MM.1S (cell line): ENCODE data around the gene ELMOD1.

ENCODE experiments used
- DNase-seq: peaks from one replicate; pipeline ENCODE4 v3.0.0-alpha.2; 2015
- H2AFZ ChIP-seq: fragments of 300-600 bp; sonication (generic); 2 replicates; pipeline ENCODE4 v1.6.0; 2016; ENCODE audit warnings: antibody characterized with exemption, low read length
- H3F3A ChIP-seq: fragments of 300-600 bp; sonication (generic); 2 replicates; pipeline ENCODE4 v1.6.1; 2016; ENCODE audit warnings: mild to moderate bottlenecking, antibody characterized with exemption, low read length, moderate library complexity, mixed read lengths; ENCODE audit not compliant: insufficient read depth
- H3K27ac ChIP-seq: fragments of 300-600 bp; sonication (generic); 2 replicates; pipeline ENCODE4 v1.5.1; 2016; ENCODE audit warnings: mild to moderate bottlenecking, low read length
- H3K27me3 ChIP-seq: fragments of 300-600 bp; sonication (generic); replicated peaks from 2 replicates; pipeline ENCODE4 v1.6.0; 2016; ENCODE audit warnings: low read length; ENCODE audit not compliant: insufficient read depth
- H3K36me3 ChIP-seq: fragments of 300-600 bp; sonication (generic); replicated peaks from 2 replicates; pipeline ENCODE4 v1.6.1; 2016; ENCODE audit warnings: mild to moderate bottlenecking, low read length, mixed read lengths; ENCODE audit not compliant: insufficient read depth
- H3K4me1 ChIP-seq: fragments of 300-600 bp; sonication (generic); 2 replicates; pipeline ENCODE4 v1.6.1; 2016; ENCODE audit warnings: low read length, mixed read lengths
- H3K4me2 ChIP-seq: fragments of 300-600 bp; sonication (generic); 2 replicates; pipeline ENCODE4 v1.6.0; 2016; ENCODE audit warnings: low read depth, low read length
- H3K4me3 ChIP-seq: fragments of 300-600 bp; sonication (generic); 2 replicates; pipeline ENCODE4 v1.5.1; 2016; ENCODE audit warnings: low read length, mixed read lengths
- H3K79me2 ChIP-seq: fragments of 300-600 bp; sonication (generic); 2 replicates; pipeline ENCODE4 v1.6.1; 2016; ENCODE audit warnings: mixed run types, low read length, mixed read lengths
- H3K9ac ChIP-seq: fragments of 300-600 bp; sonication (generic); 2 replicates; pipeline ENCODE4 v1.6.1; 2016; ENCODE audit warnings: low read length, mixed read lengths
- H3K9me2 ChIP-seq: fragments of 300-600 bp; sonication (generic); replicated peaks from 2 replicates; pipeline ENCODE4 v1.6.1; 2016; ENCODE audit warnings: mild to moderate bottlenecking, low read length, mixed read lengths; ENCODE audit not compliant: insufficient read depth
- H3K9me3 ChIP-seq: fragments of 300-600 bp; sonication (generic); replicated peaks from 2 replicates; pipeline ENCODE4 v1.6.1; 2016; ENCODE audit warnings: mild to moderate bottlenecking, low read length, mixed read lengths; ENCODE audit not compliant: insufficient read depth
- H4K20me1 ChIP-seq: fragments of 300-600 bp; sonication (generic); 2 replicates; pipeline ENCODE4 v1.6.1; 2016; ENCODE audit warnings: mild to moderate bottlenecking, low read length, moderate library complexity, mixed read lengths; ENCODE audit not compliant: insufficient read depth
- CTCF ChIP-seq: fragments of 300-600 bp; sonication (generic); IDR thresholded peaks from 2 replicates; pipeline ENCODE4 v1.5.1; 2016; ENCODE audit warnings: antibody characterized with exemption, low read length, mixed read lengths
- EZH2 ChIP-seq: fragments of 300-600 bp; sonication (generic); optimal IDR thresholded peaks from 2 replicates; pipeline ENCODE3; 2017; ENCODE audit warnings: low read depth, mild to moderate bottlenecking, antibody characterized with exemption, low read length, mixed read lengths
- EZH2phosphoT487 ChIP-seq: fragments of 300-600 bp; sonication (generic); IDR thresholded peaks from 2 replicates; pipeline ENCODE4 v1.6.1; 2018; ENCODE audit warnings: antibody characterized with exemption, low read length

ELMOD1 gene

GRCh38 chr11:107706531-107706930 lies 115.6 kb downstream of the ELMOD1 start:
- no peaks in the 10 kb centered on the region for H3K9me2 ChIP-seq

GRCh38 chr11:107707215-107707671 lies 116.3 kb downstream of the ELMOD1 start:
- Histone ChIP-seq H3K27ac (no peak overlapping the region), H3K4me3 (no peak overlapping the region), H3K9ac (no peak overlapping the region), H4K20me1 (no peaks in the 10 kb centered on the region), H3K4me1 (no peaks in the 10 kb centered on the region), H3K36me3 (no peaks in the 10 kb centered on the region), H3K27me3 (no peaks in the 10 kb centered on the region), H3K9me3 (no peaks in the 10 kb centered on the region), H3K9me2 (no peaks in the 10 kb centered on the region), H3F3A (no peaks in the 10 kb centered on the region), H3K4me2 (no peak overlapping the region), H2AFZ (no peak overlapping the region), H3K79me2 (no peaks in the 10 kb centered on the region)
- TF ChIP-seq EZH2 = no peak
- DNase-seq = no peak

More at GRCh38 chr11:107706531-107706930, 115.6 kb downstream of the ELMOD1 start:
- H3K27ac ChIP-seq = no peak overlapping the region
- no peaks in the 10 kb centered on the region for H3K9me3 ChIP-seq
- no peaks in the 10 kb centered on the region for H3K36me3 ChIP-seq
- no peak overlapping the region for H3K9ac ChIP-seq
- no peaks in the 10 kb centered on the region for H3K4me1 ChIP-seq
- TF ChIP-seq EZH2phosphoT487 (no peak), CTCF (no peak), EZH2 (no peak)
- no peak overlapping the region for H2AFZ ChIP-seq
- no peaks in the 10 kb centered on the region for H3K79me2 ChIP-seq
- H3F3A ChIP-seq = no peaks in the 10 kb centered on the region
- no peaks in the 10 kb centered on the region for H4K20me1 ChIP-seq
- no peak overlapping the region for H3K4me2 ChIP-seq
- no peak overlapping the region for H3K4me3 ChIP-seq
- no peaks in the 10 kb centered on the region for H3K27me3 ChIP-seq
- no peak for DNase-seq

- TF ChIP-seq EZH2 = no peak
- TF ChIP-seq CTCF = no peak
- H3F3A ChIP-seq = no peaks in the 10 kb centered on the region
- no peaks in the 10 kb centered on the region for H3K36me3 ChIP-seq
- no peaks in the 10 kb centered on the region for H3K79me2 ChIP-seq
- no peaks in the 10 kb centered on the region for H4K20me1 ChIP-seq
- no peak overlapping the region for H3K27ac ChIP-seq
- H3K9ac ChIP-seq = no peak overlapping the region
- no peaks in the 10 kb centered on the region for H3K9me2 ChIP-seq
- no peaks in the 10 kb centered on the region for H3K27me3 ChIP-seq
- DNase-seq = no peak
- H3K9me3 ChIP-seq = no peaks in the 10 kb centered on the region
- H3K4me2 ChIP-seq = no peak overlapping the region
- no peak overlapping the region for H2AFZ ChIP-seq
- H3K4me3 ChIP-seq = no peak overlapping the region
- H3K4me1 ChIP-seq = no peaks in the 10 kb centered on the region
Observed at GRCh38 chr11:107707807-107708206, 116.9 kb downstream of the ELMOD1 start.

- no peaks in the 10 kb centered on the region for H3K9me3 ChIP-seq
- no peaks in the 10 kb centered on the region for H3F3A ChIP-seq
- DNase-seq = no peak
- no peak overlapping the region for H3K27ac ChIP-seq
- H3K79me2 ChIP-seq = no peaks in the 10 kb centered on the region
- H2AFZ ChIP-seq = no peak overlapping the region
- no peaks in the 10 kb centered on the region for H4K20me1 ChIP-seq
- H3K9me2 ChIP-seq = no peaks in the 10 kb centered on the region
- H3K9ac ChIP-seq = no peak overlapping the region
- no peak overlapping the region for H3K4me3 ChIP-seq
- TF ChIP-seq EZH2 = no peak
- no peak for TF ChIP-seq EZH2phosphoT487
- no peak for TF ChIP-seq CTCF
- H3K4me1 ChIP-seq = no peaks in the 10 kb centered on the region
- H3K36me3 ChIP-seq = no peaks in the 10 kb centered on the region
- H3K27me3 ChIP-seq = no peaks in the 10 kb centered on the region
- no peak overlapping the region for H3K4me2 ChIP-seq
Observed at GRCh38 chr11:107708792-107709191, 117.8 kb downstream of the ELMOD1 start.
